Activated CD4-positive, alpha-beta T cell treated with anti-CD3 and anti-CD28 coated beads, Interleukin-2, Interleukin-4, amounts not matched to agents 100 ng/mL and 50 ng/mL, durations not matched to agents 16 hours and 8 hours (primary cell): ENCODE measurements around the gene EXOC6B.

Experiments used
- DNase-seq: peaks from one replicate; pipeline ENCODE4 v3.0.0-alpha.2; 2020; ENCODE audit warnings: low spot score

EXOC6B gene

GRCh38 chr2:72275084-72275483 lies 550.7 kb downstream of the EXOC6B start:
- DNase-seq, result no peak

- no peak for DNase-seq
These were observed 551.4 kb downstream of the EXOC6B start for GRCh38 chr2:72274380-72274797.

GRCh38 chr2:72273384-72273783 lies 552.4 kb downstream of the EXOC6B start:
- no peak for DNase-seq

GRCh38 chr2:72271766-72272641 lies 553.8 kb downstream of the EXOC6B start:
- no peak for DNase-seq

- DNase-seq, result no peak
These were observed 554.6 kb downstream of the EXOC6B start for GRCh38 chr2:72271276-72271614.

- no peak for DNase-seq
These were observed 555.1 kb downstream of the EXOC6B start for GRCh38 chr2:72270556-72271275.

GRCh38 chr2:72263776-72264060 lies 562.1 kb downstream of the EXOC6B start:
- no peak for DNase-seq

GRCh38 chr2:72263043-72263775 lies 562.6 kb downstream of the EXOC6B start:
- DNase-seq, result no peak

- no peak for DNase-seq
These were observed 564.8 kb downstream of the EXOC6B start for GRCh38 chr2:72261076-72261475.

- DNase-seq, result no peak
These were observed 570.3 kb downstream of the EXOC6B start for GRCh38 chr2:72255540-72255939.

GRCh38 chr2:72254831-72255451 lies 570.9 kb downstream of the EXOC6B start:
- no peak for DNase-seq

GRCh38 chr2:72238311-72238710 lies 587.5 kb downstream of the EXOC6B start:
- no peak for DNase-seq

- DNase-seq, result no peak
These were observed 588.3 kb downstream of the EXOC6B start for GRCh38 chr2:72237549-72237948.

- no peak for DNase-seq
These were observed 589.3 kb downstream of the EXOC6B start for GRCh38 chr2:72236445-72237067.

GRCh38 chr2:72235497-72236415 lies 590.1 kb downstream of the EXOC6B start:
- no peak for DNase-seq

GRCh38 chr2:72233211-72233610 lies 592.6 kb downstream of the EXOC6B start:
- no peak for DNase-seq

GRCh38 chr2:72222829-72223564 lies 602.8 kb downstream of the EXOC6B start:
- DNase-seq, result no peak

GRCh38 chr2:72220170-72220569 lies 605.7 kb downstream of the EXOC6B start:
- DNase-seq, result no peak

- no peak for DNase-seq
These were observed 611.2 kb downstream of the EXOC6B start for GRCh38 chr2:72214429-72215143.

GRCh38 chr2:72212486-72212855 lies 613.4 kb downstream of the EXOC6B start:
- no peak for DNase-seq
